ENCODE data around the gene SYK. TPM values are rescaled to one million over a fixed set of nuclear protein-coding genes. Genes with fewer than 3 reads are reported as not detected.

The SYK gene
- total and polyA plus RNA-seq, 2 of the 13 experiments (the other 11 are each of a cell fraction or from before 2014, with no cell fraction given) = not detected

- TF ChIP-seq MTF2 (CRISPR knock-in tag; IDR thresholded peaks at IDR 0.05; ENCODE audit: borderline replicate concordance) = no peak
- TF ChIP-seq MTERF4 (CRISPR knock-in tag; IDR thresholded peaks at IDR 0.05) = no peak
- TF ChIP-seq ZNF576 (CRISPR knock-in tag; IDR thresholded peaks at IDR 0.05) = no peak
- TF ChIP-seq NONO (IDR thresholded peaks at IDR 0.05) = no peak
- TF ChIP-seq NONO (CRISPR knock-in tag; conservative IDR thresholded peaks at IDR 0.05) = no peak
- TF ChIP-seq RARA (CRISPR knock-in tag; IDR thresholded peaks at IDR 0.05) = no peak
- no peak for TF ChIP-seq ZSCAN25 (CRISPR knock-in tag; IDR thresholded peaks at IDR 0.05)
- TF ChIP-seq ELF4 (CRISPR knock-in tag; IDR thresholded peaks at IDR 0.05; ENCODE audit: borderline replicate concordance) = no peak
- TF ChIP-seq ZNF660 (CRISPR knock-in tag; IDR thresholded peaks at IDR 0.05; ENCODE audit: borderline replicate concordance, low read depth) = no peak
- TF ChIP-seq ZNF83 (CRISPR knock-in tag; IDR thresholded peaks at IDR 0.05; ENCODE audit: borderline replicate concordance) = no peak
These were observed 56.9 kb downstream of the SYK start (continued) for GRCh38 chr9:90858457-90858901.

GRCh38 chr9:90860382-90860781 lies 58.8 kb downstream of the SYK start:
- POLR2A ChIA-PET = no interaction called here
- 0% methylated on average over 5 of the region's 5 CpGs for WGBS (ENCODE audit: low lambda C conversion rate)
- in situ Hi-C loops (cut with HindIII; ENCODE audit: extremely low pct_ligation_motif_present, low pct_unique_long_range_greater_than_20kb) = loop anchor here (25.0 kb wide), 1 partner anchor 623 kb away; no protein-coding TSS in a partner anchor
- ATAC-seq (no peak), FAIRE-seq (no peak), DNase-seq (ENCODE audit: low spot score) (no peak)
- no peaks in the 10 kb centered on the region for H3K9me3 ChIP-seq (ENCODE audit: low read length)
- intact Hi-C loops (cut with micrococcal nuclease; ENCODE audit: unreplicated experiment) = no loop called here
- H3K9ac ChIP-seq (ENCODE audit: insufficient read depth, low read depth, low read length) = no peak overlapping the region
- no peaks in the 10 kb centered on the region for H3K79me2 ChIP-seq (ENCODE audit: insufficient read depth, low read length)
- BruUV-seq (replicated peaks) = no TSS peak
- CTCF ChIA-PET (ENCODE audit: low intra/inter-chr PET ratio, low total read pairs) = no interaction called here
- H3K36me3 ChIP-seq (replicated peaks in 1 of 2; ENCODE audit: control insufficient read depth in 1 of 2, insufficient read depth in 2 of 2, low read length in 2 of 2) = no peaks in the 10 kb centered on the region
- H4K20me1 ChIP-seq (ENCODE audit: insufficient read depth, low read length) = no peaks in the 10 kb centered on the region
- no peak overlapping the region for H3K4me2 ChIP-seq (ENCODE audit: low read depth, low read length)
- H3K27me3 ChIP-seq (ENCODE audit: control insufficient read depth in 1 of 2, insufficient read depth in 2 of 2, low read length in 2 of 2) = peaks cover 3 to 29% of the 10 kb centered on the region in 2 experiments; a peak in 3 of 5 replicates
- H3K4me3 ChIP-seq (replicated peaks in 1 of 3; ENCODE audit: insufficient read depth in 1 of 3, low read depth in 2 of 3, low read length in 3 of 3) = no peak overlapping the region
- no peak overlapping the region for H3K27ac ChIP-seq (ENCODE audit: extremely low read length, insufficient read depth, low read length)
- no peaks in the 10 kb centered on the region for H3K4me1 ChIP-seq (ENCODE audit: insufficient read depth, low read length)
- no peak for TF ChIP-seq POLR2AphosphoS5 (IDR thresholded peaks at IDR 0.05; ENCODE audit: low read depth, low read length)
- TF ChIP-seq ZNF704 (CRISPR knock-in tag; IDR thresholded peaks at IDR 0.05; ENCODE audit: borderline replicate concordance) = no peak
- TF ChIP-seq ZFP36L1 (CRISPR knock-in tag; IDR thresholded peaks at IDR 0.05) = no peak
- no peak for TF ChIP-seq ZGPAT (CRISPR knock-in tag; IDR thresholded peaks at IDR 0.05)
- no peak for TF ChIP-seq ZNF572 (CRISPR knock-in tag; IDR thresholded peaks at IDR 0.05)
- TF ChIP-seq ZNF879 (CRISPR knock-in tag; IDR thresholded peaks at IDR 0.05) = no peak
- no peak overlapping the region for H2AFZ ChIP-seq (ENCODE audit: low read length)
